ENCODE results near the gene SLC20A1. TPM values are rescaled to one million over a fixed set of nuclear protein-coding genes. Genes with fewer than 3 reads are reported as not detected.
A peak's percentile ranks its signal among the peaks of the same experiment; 100 is the strongest.

Gene SLC20A1
- total RNA-seq (27.2 TPM), polyA plus RNA-seq (47.0 TPM)
- long read RNA-seq, donor 1: 0 reads
- long read RNA-seq, donor 2, transcript SLC20A1-201 (11 exons, 3,381 nt): major isoform, 8 of 19 reads
- long read RNA-seq, donor 2, partial matches to known transcripts: 11 of 19 reads
- long read RNA-seq, donor 2, other reads (novel, unspliced or antisense): 0 of 19 reads
- long read RNA-seq, donor 3, transcript SLC20A1-201 (11 exons, 3,381 nt): major isoform, 6 of 11 reads
- long read RNA-seq, donor 3, partial matches to known transcripts: 5 of 11 reads
- long read RNA-seq, donor 3, other reads (novel, unspliced or antisense): 0 of 11 reads
- long read RNA-seq, donor 4, partial matches to known transcripts: 30 of 31 reads
- long read RNA-seq, donor 4, other reads (novel, unspliced or antisense): 0 of 31 reads
- long read RNA-seq, donor 5, partial matches to known transcripts: 88 of 93 reads
- long read RNA-seq, donor 5, other reads (novel, unspliced or antisense): 0 of 93 reads
- long read RNA-seq, donor 6, transcript SLC20A1-201 (11 exons, 3,381 nt): major isoform, 7 of 15 reads
- long read RNA-seq, donor 6, partial matches to known transcripts: 8 of 15 reads
- long read RNA-seq, donor 6, other reads (novel, unspliced or antisense): 0 of 15 reads
- long read RNA-seq, donor 7, transcript SLC20A1-201 (11 exons, 3,381 nt): major isoform, 9 of 42 reads
- long read RNA-seq, donor 7, partial matches to known transcripts: 33 of 42 reads
- long read RNA-seq, donor 7, other reads (novel, unspliced or antisense): 0 of 42 reads
- long read RNA-seq, donor 8, partial matches to known transcripts: 7 of 10 reads
- long read RNA-seq, donor 8, other reads (novel, unspliced or antisense): 0 of 10 reads
- long read RNA-seq, donor 9, partial matches to known transcripts: 5 of 6 reads
- long read RNA-seq, donor 9, other reads (novel, unspliced or antisense): 0 of 6 reads
- long read RNA-seq, donor 10, partial matches to known transcripts: 6 of 7 reads
- long read RNA-seq, donor 10, other reads (novel, unspliced or antisense): 0 of 7 reads

- Histone ChIP-seq H3K4me3 (ENCODE audit: low read length in 2 of 2) (peak within 1 kb of the TSS; percentile 75 to 89), H3K9me3 (ENCODE audit: control insufficient read depth in 2 of 2, insufficient read depth in 1 of 2, low read length in 1 of 2) (no peaks in the 10 kb centered on the region), H3K27me3 (ENCODE audit: control insufficient read depth in 2 of 2, insufficient read depth in 1 of 2, low read length in 1 of 2) (no peaks in the 10 kb centered on the region), H3K4me1 (ENCODE audit: control insufficient read depth in 2 of 2, insufficient read depth in 2 of 2, low read length in 2 of 2) (peaks cover 21 to 34% of the 10 kb centered on the region in 2 donors), H3K27ac (ENCODE audit: low read depth in 1 of 2, low read length in 1 of 2) (peak within 1 kb of the TSS; percentile 88 to 90), H3K36me3 (ENCODE audit: control insufficient read depth in 2 of 2, insufficient read depth in 2 of 2, low read length in 1 of 2) (peaks cover 6 to 32% of the 10 kb centered on the region in 2 donors)
- DNase-seq (ENCODE audit: low read depth in 6 of 9, low spot score in 9 of 9): peak; percentile 68 to 96 (median 93)
- WGBS: under 1% methylated on average over 87 of the region's 87 CpGs
Observed at GRCh38 chr2:112645310-112646101, at the start of gene SLC20A1. Gene SLC20A1, plus strand, starts transcription at chr2:112645939. Its CDS starts 890 bp downstream, at chr2:112646829.

GRCh38 chr2:112597537-112598322 lies 48.0 kb upstream of the SLC20A1 start:
- Histone ChIP-seq H3K27ac (ENCODE audit: low read depth in 1 of 2, low read length in 1 of 2) (no peak overlapping the region), H3K36me3 (ENCODE audit: control insufficient read depth in 2 of 2, insufficient read depth in 2 of 2, low read length in 1 of 2) (peaks cover 0 to 5% of the 10 kb centered on the region in 2 donors), H3K9me3 (ENCODE audit: control insufficient read depth in 2 of 2, insufficient read depth in 1 of 2, low read length in 1 of 2) (no peaks in the 10 kb centered on the region), H3K4me1 (ENCODE audit: control insufficient read depth in 2 of 2, insufficient read depth in 2 of 2, low read length in 2 of 2) (no peaks in the 10 kb centered on the region), H3K4me3 (ENCODE audit: low read length in 2 of 2) (no peak overlapping the region), H3K27me3 (ENCODE audit: control insufficient read depth in 2 of 2, insufficient read depth in 1 of 2, low read length in 1 of 2) (no peaks in the 10 kb centered on the region)
- 98% methylated on average over 10 of the region's 10 CpGs for WGBS
- no peak for DNase-seq (ENCODE audit: low read depth in 6 of 9, low spot score in 9 of 9)

GRCh38 chr2:112600634-112601033 lies 45.1 kb upstream of the SLC20A1 start:
- Histone ChIP-seq H3K27ac (ENCODE audit: low read depth in 1 of 2, low read length in 1 of 2) (no peak overlapping the region), H3K9me3 (ENCODE audit: control insufficient read depth in 2 of 2, insufficient read depth in 1 of 2, low read length in 1 of 2) (no peaks in the 10 kb centered on the region), H3K4me1 (ENCODE audit: control insufficient read depth in 2 of 2, insufficient read depth in 2 of 2, low read length in 2 of 2) (no peaks in the 10 kb centered on the region), H3K27me3 (ENCODE audit: control insufficient read depth in 2 of 2, insufficient read depth in 1 of 2, low read length in 1 of 2) (no peaks in the 10 kb centered on the region), H3K36me3 (ENCODE audit: control insufficient read depth in 2 of 2, insufficient read depth in 2 of 2, low read length in 1 of 2) (no peaks in the 10 kb centered on the region), H3K4me3 (ENCODE audit: low read length in 2 of 2) (no peak overlapping the region)
- no peak for DNase-seq (ENCODE audit: low read depth in 6 of 9, low spot score in 9 of 9)
- 97% methylated on average over 3 of the region's 3 CpGs for WGBS

GRCh38 chr2:112601754-112602153 lies 44.0 kb upstream of the SLC20A1 start:
- H3K36me3 ChIP-seq (ENCODE audit: control insufficient read depth in 2 of 2, insufficient read depth in 2 of 2, low read length in 1 of 2): no peaks in the 10 kb centered on the region
- H3K9me3 ChIP-seq (ENCODE audit: control insufficient read depth in 2 of 2, insufficient read depth in 1 of 2, low read length in 1 of 2): no peaks in the 10 kb centered on the region
- H3K27me3 ChIP-seq (ENCODE audit: control insufficient read depth in 2 of 2, insufficient read depth in 1 of 2, low read length in 1 of 2): no peaks in the 10 kb centered on the region
- WGBS: 98% methylated on average over 3 of the region's 3 CpGs
- no peak overlapping the region for H3K4me3 ChIP-seq (ENCODE audit: low read length in 2 of 2)
- no peak overlapping the region for H3K27ac ChIP-seq (ENCODE audit: low read depth in 1 of 2, low read length in 1 of 2)
- DNase-seq (ENCODE audit: low read depth in 6 of 9, low spot score in 9 of 9): no peak
- H3K4me1 ChIP-seq (ENCODE audit: control insufficient read depth in 2 of 2, insufficient read depth in 2 of 2, low read length in 2 of 2): no peaks in the 10 kb centered on the region

GRCh38 chr2:112602917-112603316 lies 42.8 kb upstream of the SLC20A1 start:
- Histone ChIP-seq H3K9me3 (ENCODE audit: control insufficient read depth in 2 of 2, insufficient read depth in 1 of 2, low read length in 1 of 2) (no peaks in the 10 kb centered on the region), H3K27me3 (ENCODE audit: control insufficient read depth in 2 of 2, insufficient read depth in 1 of 2, low read length in 1 of 2) (no peaks in the 10 kb centered on the region), H3K4me1 (ENCODE audit: control insufficient read depth in 2 of 2, insufficient read depth in 2 of 2, low read length in 2 of 2) (no peaks in the 10 kb centered on the region), H3K4me3 (ENCODE audit: low read length in 2 of 2) (no peak overlapping the region), H3K36me3 (ENCODE audit: control insufficient read depth in 2 of 2, insufficient read depth in 2 of 2, low read length in 1 of 2) (no peaks in the 10 kb centered on the region), H3K27ac (ENCODE audit: low read depth in 1 of 2, low read length in 1 of 2) (no peak overlapping the region)
- no peak for DNase-seq (ENCODE audit: low read depth in 6 of 9, low spot score in 9 of 9)
- WGBS: 98% methylated on average over 3 of the region's 3 CpGs

GRCh38 chr2:112603731-112604130 lies 42.0 kb upstream of the SLC20A1 start:
- Histone ChIP-seq H3K4me1 (ENCODE audit: control insufficient read depth in 2 of 2, insufficient read depth in 2 of 2, low read length in 2 of 2) (no peaks in the 10 kb centered on the region), H3K9me3 (ENCODE audit: control insufficient read depth in 2 of 2, insufficient read depth in 1 of 2, low read length in 1 of 2) (no peaks in the 10 kb centered on the region), H3K27ac (ENCODE audit: low read depth in 1 of 2, low read length in 1 of 2) (no peak overlapping the region), H3K4me3 (ENCODE audit: low read length in 2 of 2) (no peak overlapping the region), H3K27me3 (ENCODE audit: control insufficient read depth in 2 of 2, insufficient read depth in 1 of 2, low read length in 1 of 2) (no peaks in the 10 kb centered on the region), H3K36me3 (ENCODE audit: control insufficient read depth in 2 of 2, insufficient read depth in 2 of 2, low read length in 1 of 2) (no peaks in the 10 kb centered on the region)
- no peak for DNase-seq (ENCODE audit: low read depth in 6 of 9, low spot score in 9 of 9)
- 94% methylated on average over 2 of the region's 2 CpGs for WGBS

- Histone ChIP-seq H3K4me3 (ENCODE audit: low read length in 2 of 2) (no peak overlapping the region), H3K4me1 (ENCODE audit: control insufficient read depth in 2 of 2, insufficient read depth in 2 of 2, low read length in 2 of 2) (no peaks in the 10 kb centered on the region), H3K9me3 (ENCODE audit: control insufficient read depth in 2 of 2, insufficient read depth in 1 of 2, low read length in 1 of 2) (no peaks in the 10 kb centered on the region), H3K27ac (ENCODE audit: low read depth in 1 of 2, low read length in 1 of 2) (no peak overlapping the region), H3K27me3 (ENCODE audit: control insufficient read depth in 2 of 2, insufficient read depth in 1 of 2, low read length in 1 of 2) (no peaks in the 10 kb centered on the region), H3K36me3 (ENCODE audit: control insufficient read depth in 2 of 2, insufficient read depth in 2 of 2, low read length in 1 of 2) (no peaks in the 10 kb centered on the region)
- DNase-seq (ENCODE audit: low read depth in 6 of 9, low spot score in 9 of 9): no peak
- 95% methylated on average over 4 of the region's 4 CpGs for WGBS
Observed at GRCh38 chr2:112604952-112605351, 40.8 kb upstream of the SLC20A1 start.

- Histone ChIP-seq H3K27ac (ENCODE audit: low read depth in 1 of 2, low read length in 1 of 2) (no peak overlapping the region), H3K36me3 (ENCODE audit: control insufficient read depth in 2 of 2, insufficient read depth in 2 of 2, low read length in 1 of 2) (no peaks in the 10 kb centered on the region), H3K9me3 (ENCODE audit: control insufficient read depth in 2 of 2, insufficient read depth in 1 of 2, low read length in 1 of 2) (no peaks in the 10 kb centered on the region), H3K27me3 (ENCODE audit: control insufficient read depth in 2 of 2, insufficient read depth in 1 of 2, low read length in 1 of 2) (no peaks in the 10 kb centered on the region), H3K4me1 (ENCODE audit: control insufficient read depth in 2 of 2, insufficient read depth in 2 of 2, low read length in 2 of 2) (no peaks in the 10 kb centered on the region), H3K4me3 (ENCODE audit: low read length in 2 of 2) (no peak overlapping the region)
- no peak for DNase-seq (ENCODE audit: low read depth in 6 of 9, low spot score in 9 of 9)
- 96% methylated on average over 5 of the region's 5 CpGs for WGBS
Observed at GRCh38 chr2:112605926-112606325, 39.8 kb upstream of the SLC20A1 start.

All from thymus (tissue), 14 donors.